B cell (primary cell): ENCODE data around the gene HSPBP1. TPM values are rescaled to one million over a fixed set of nuclear protein-coding genes. Genes with fewer than 3 reads are reported as not detected.

Source experiments
- ATAC-seq: fragments of 200-7000 bp; cut with Tn5 transposase; one replicate; pipeline ENCODE4 v1.10.0; 2021; ENCODE audit warnings: low read depth, mild to moderate bottlenecking, moderate number of reproducible peaks, moderate library complexity
- CTCF ChIA-PET: fragments of 350-600 bp; sonication (Branson Sonifier 250); formaldehyde crosslinking; loops from one replicate; lab custom pipeline; 2021; ENCODE audit warnings: antibody characterized with exemption, inconsistent platforms; lab: Charles Lee
- POLR2A ChIA-PET: fragments of 350-600 bp; sonication (Branson Sonifier 250); formaldehyde crosslinking; loops from one replicate; lab custom pipeline; 2021; ENCODE audit warnings: antibody characterized with exemption; lab: Charles Lee
- DNase-seq: peaks from one replicate; pipeline ENCODE4 v3.0.0; 2013
- H2AFZ ChIP-seq: 2 replicates; pipeline ENCODE4 v1.6.1; 2012; ENCODE audit warnings: mild to moderate bottlenecking, low read depth, low read length; ENCODE audit not compliant: insufficient read depth, poor library complexity, severe bottlenecking
- H3K27ac ChIP-seq, 2 donors: 1 replicate in 1 of 2; 2 replicates in 1 of 2; pipeline ENCODE4 v1.5.1; 2012 to 2013; ENCODE audit warnings: low read length in 2 of 2, mild to moderate bottlenecking in 2 of 2, moderate library complexity in 1 of 2
- H3K27me3 ChIP-seq, 4 experiments: fragments of 200-600 bp in 1 of 4; sonication (generic) in 1 of 4; replicated peaks in 1 of 4; 1 replicate in 2 of 4; 2 replicates in 2 of 4; pipeline versions ENCODE4 v1.6.1 to v1.7.0; 2013 to 2016; ENCODE audit warnings: low read length in 3 of 4, mild to moderate bottlenecking in 2 of 4, mixed read lengths in 1 of 4, moderate library complexity in 1 of 4; ENCODE audit not compliant: insufficient read depth in 4 of 4, control insufficient read depth in 3 of 4; ENCODE audit errors: control extremely low read depth in 1 of 4
- H3K36me3 ChIP-seq, 2 experiments: replicated peaks in 1 of 2; 1 replicate in 1 of 2; 2 replicates in 1 of 2; pipeline versions ENCODE4 v1.6.1 to v1.7.1; 2013; ENCODE audit warnings: low read length in 1 of 2; ENCODE audit not compliant: insufficient read depth in 2 of 2, control insufficient read depth in 1 of 2; ENCODE audit errors: control extremely low read depth in 1 of 2, extremely low read depth in 1 of 2
- H3K4me1 ChIP-seq, 2 donors: fragments of 200-600 bp in 1 of 2; sonication (generic) in 1 of 2; 1 replicate in 1 of 2; 2 replicates in 1 of 2; pipeline versions ENCODE4 v1.5.1 to v1.6.1; 2013 to 2017; ENCODE audit warnings: low read length in 2 of 2; ENCODE audit not compliant: control insufficient read depth in 2 of 2, insufficient read depth in 2 of 2
- H3K4me2 ChIP-seq: replicated peaks from 2 replicates; pipeline ENCODE3; 2012; ENCODE audit warnings: mild to moderate bottlenecking, low read depth, low read length; ENCODE audit not compliant: poor library complexity, severe bottlenecking
- H3K4me3 ChIP-seq, 5 experiments: fragments of 200-600 bp in 1 of 5; sonication (generic) in 1 of 5; 1 replicate in 3 of 5; 2 replicates in 2 of 5; pipeline versions ENCODE4 v1.5.1 to v1.7.0; 2011 to 2016; ENCODE audit warnings: low read length in 4 of 5, mild to moderate bottlenecking in 4 of 5, low read depth in 2 of 5, control low read depth in 1 of 5, moderate library complexity in 1 of 5; ENCODE audit not compliant: insufficient read depth in 1 of 5; ENCODE audit errors: control extremely low read depth in 1 of 5, extremely low read depth in 1 of 5
- H3K79me2 ChIP-seq: fragments of 200-600 bp; sonication (generic); one replicate; pipeline ENCODE4 v1.6.0; 2016; ENCODE audit warnings: low read length; ENCODE audit not compliant: control insufficient read depth, insufficient read depth
- H3K9ac ChIP-seq: fragments of 200-600 bp; sonication (generic); 2 replicates; pipeline ENCODE4 v1.6.1; 2017; ENCODE audit warnings: mild to moderate bottlenecking, low read length, moderate library complexity
- H3K9me3 ChIP-seq, 3 donors: one replicate each; pipeline versions ENCODE4 v1.6.1 to v1.7.1; 2013; ENCODE audit warnings: low read length in 2 of 3; ENCODE audit not compliant: control insufficient read depth in 2 of 3, insufficient read depth in 1 of 3; ENCODE audit errors: control extremely low read depth in 1 of 3
- H4K20me1 ChIP-seq: 2 replicates; pipeline ENCODE4 v1.6.0; 2012; ENCODE audit warnings: mild to moderate bottlenecking, low read length; ENCODE audit not compliant: insufficient read depth, control insufficient read depth, poor library complexity, severe bottlenecking
- H3K27ac Mint-ChIP-seq: one replicate; pipeline ENCODE4 v1.8.0; 2021; ENCODE audit warnings: mixed read lengths
- H3K27me3 Mint-ChIP-seq: one replicate; pipeline ENCODE4 v1.8.0; 2021; ENCODE audit warnings: mixed read lengths
- H3K4me1 Mint-ChIP-seq: one replicate; pipeline ENCODE4 v1.8.0; 2021; ENCODE audit warnings: mixed read lengths
- H3K4me3 Mint-ChIP-seq: one replicate; pipeline ENCODE4 v1.8.0; 2021; ENCODE audit warnings: mixed read lengths
- H3K9me3 Mint-ChIP-seq: one replicate; pipeline ENCODE4 v1.8.0; 2022; ENCODE audit warnings: mixed read lengths; ENCODE audit not compliant: insufficient read depth
- CTCF ChIP-seq: fragments of 200-600 bp; IDR thresholded peaks from one replicate; pipeline ENCODE4 v1.8.0; 2022; ENCODE audit warnings: antibody characterized with exemption, mild to moderate bottlenecking
- EZH2 ChIP-seq: IDR thresholded peaks from 2 replicates; pipeline ENCODE4 v1.6.1; 2012; ENCODE audit warnings: borderline replicate concordance, low read depth, mild to moderate bottlenecking, moderate library complexity, low read length; ENCODE audit not compliant: insufficient read depth, poor library complexity, severe bottlenecking
- WGBS: methylation state at CpG from one replicate; pipeline ENCODE4 v1.1.5; 2013; ENCODE audit warnings: missing lambda C conversion rate; ENCODE audit not compliant: insufficient coverage; 5-methylcytosine and 5-hydroxymethylcytosine counted together
- intact Hi-C: fragments of 100-400 bp; cut with micrococcal nuclease; formaldehyde crosslinking; loops from one replicate; pipeline ENCODE4 v1.10.0; 2022
- polyA plus RNA-seq: library from polyadenylated mRNA; depleted of rRNA; stranded (reverse); fragments of >200 nt; gene quantifications from 2 replicates; pipeline ENCODE4 v1.2.3, GENCODE V29; 2012
- total RNA-seq, 2 donors: library from RNA; stranded (reverse); fragments of 120-200 nt in 1 of 2; gene quantifications; 1 replicate in 1 of 2; 2 replicates in 1 of 2; pipeline versions ENCODE4 v1.2.3 to v1.2.4, GENCODE V29; 2013 to 2022

The HSPBP1 gene
- total and polyA plus RNA-seq, 2 donors (not counting 1 experiment from before 2014, with no cell fraction given) = 15.6 to 19.0 TPM

DNA sequence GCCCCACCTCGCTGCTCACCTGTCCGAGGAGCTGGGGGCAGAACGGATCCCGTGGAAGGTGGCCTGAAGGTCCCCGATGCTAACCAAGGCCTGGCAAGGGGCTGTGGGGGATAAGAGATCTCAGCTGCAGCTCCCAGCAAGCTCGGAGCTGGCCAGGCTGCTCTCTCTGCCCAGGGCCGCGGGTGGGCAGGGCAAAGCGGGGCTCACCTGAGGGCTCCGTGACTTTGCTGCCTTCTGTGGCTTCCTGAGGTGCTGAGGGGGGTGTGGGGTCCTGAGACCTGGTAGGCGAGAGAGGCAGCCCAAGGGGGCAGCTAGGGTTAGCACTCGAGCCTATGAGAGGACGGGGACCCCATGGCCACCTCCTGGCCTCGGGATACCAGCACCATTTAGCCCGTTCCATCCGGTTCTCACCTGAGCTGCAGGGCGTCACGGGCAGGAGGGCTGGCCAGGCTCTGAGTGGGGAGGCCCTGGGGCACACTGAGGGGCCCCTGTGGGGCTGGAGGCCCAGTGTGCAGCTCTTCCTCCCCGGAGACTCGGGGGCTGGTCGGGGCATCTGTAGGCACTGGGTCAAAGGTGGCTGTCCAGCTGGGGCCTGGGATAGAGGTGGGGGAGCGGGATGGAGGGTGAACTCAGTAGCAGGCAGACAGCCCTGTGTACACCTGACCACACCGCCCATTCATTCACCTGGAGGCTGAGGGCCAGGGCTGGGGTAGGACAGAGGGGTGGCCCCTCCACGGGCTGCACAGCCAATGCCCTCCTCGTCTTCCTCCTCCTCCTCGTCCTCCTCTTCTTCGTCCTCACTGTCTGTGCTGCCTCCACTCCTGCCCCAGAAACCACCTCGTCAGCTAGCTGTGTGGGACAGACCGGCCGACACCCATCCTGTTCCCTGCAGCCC lies 48.3 kb downstream of the HSPBP1 start:
- H3K27ac Mint-ChIP-seq = no peak overlapping the region
- ATAC-seq (no peak), DNase-seq (no peak)
- Histone ChIP-seq H4K20me1 (peaks cover 80% of the 10 kb centered on the region), H3K27ac (no peak overlapping the region), H3K4me2 (no peak overlapping the region), H3K4me3 (no peak overlapping the region), H3K9ac (no peak overlapping the region), H3K9me3 (no peaks in the 10 kb centered on the region), H3K36me3 (peaks cover 0 to 76% of the 10 kb centered on the region in 2 experiments), H3K4me1 (no peaks in the 10 kb centered on the region), H3K27me3 (no peaks in the 10 kb centered on the region), H3K79me2 (peaks cover 15% of the 10 kb centered on the region), H2AFZ (no peak overlapping the region)
- H3K27me3 Mint-ChIP-seq = no peaks in the 10 kb centered on the region
- ChIA-PET POLR2A (no interaction called here), CTCF (no interaction called here)
- intact Hi-C loops = no loop called here
- H3K9me3 Mint-ChIP-seq = no peaks in the 10 kb centered on the region
- 98% methylated on average over 29 of the region's 30 CpGs for WGBS
- H3K4me1 Mint-ChIP-seq = no peaks in the 10 kb centered on the region
- TF ChIP-seq EZH2 (no peak), CTCF (no peak)
- H3K4me3 Mint-ChIP-seq = no peak overlapping the region

GRCh38 chr19:55230780-55231179 lies 49.1 kb downstream of the HSPBP1 start:
- no peak overlapping the region for H3K27ac ChIP-seq
- no peak for ATAC-seq
- H3K27me3 ChIP-seq = no peaks in the 10 kb centered on the region
- ChIA-PET CTCF (no interaction called here), POLR2A (no interaction called here)
- intact Hi-C loops = no loop called here
- H3K9me3 Mint-ChIP-seq = no peaks in the 10 kb centered on the region
- peaks cover 6% of the 10 kb centered on the region for H3K79me2 ChIP-seq
- peaks cover 79% of the 10 kb centered on the region for H4K20me1 ChIP-seq
- no peaks in the 10 kb centered on the region for H3K27me3 Mint-ChIP-seq
- H3K4me3 Mint-ChIP-seq = no peak overlapping the region
- H3K27ac Mint-ChIP-seq = no peak overlapping the region
- no peak for DNase-seq
- H2AFZ ChIP-seq = no peak overlapping the region
- no peaks in the 10 kb centered on the region for H3K4me1 ChIP-seq
- H3K36me3 ChIP-seq = peaks cover 0 to 76% of the 10 kb centered on the region in 2 experiments
- no peak overlapping the region for H3K4me3 ChIP-seq
- H3K9ac ChIP-seq = no peak overlapping the region
- H3K4me1 Mint-ChIP-seq = no peaks in the 10 kb centered on the region
- H3K9me3 ChIP-seq = no peaks in the 10 kb centered on the region
- no peak for TF ChIP-seq CTCF
- TF ChIP-seq EZH2 = no peak
- 89% methylated on average over 5 of the region's 13 CpGs for WGBS
- no peak overlapping the region for H3K4me2 ChIP-seq
